GM18909 (cell line): ENCODE data around the gene TEKT2.

Experiments used
- ATAC-seq: cut with Tn5 transposase; IDR thresholded peaks from one replicate; pipeline ENCODE4 v1.9.1; 2021; ENCODE audit warnings: mild to moderate bottlenecking; ENCODE audit not compliant: unreplicated experiment, poor library complexity

The TEKT2 gene, protein sequence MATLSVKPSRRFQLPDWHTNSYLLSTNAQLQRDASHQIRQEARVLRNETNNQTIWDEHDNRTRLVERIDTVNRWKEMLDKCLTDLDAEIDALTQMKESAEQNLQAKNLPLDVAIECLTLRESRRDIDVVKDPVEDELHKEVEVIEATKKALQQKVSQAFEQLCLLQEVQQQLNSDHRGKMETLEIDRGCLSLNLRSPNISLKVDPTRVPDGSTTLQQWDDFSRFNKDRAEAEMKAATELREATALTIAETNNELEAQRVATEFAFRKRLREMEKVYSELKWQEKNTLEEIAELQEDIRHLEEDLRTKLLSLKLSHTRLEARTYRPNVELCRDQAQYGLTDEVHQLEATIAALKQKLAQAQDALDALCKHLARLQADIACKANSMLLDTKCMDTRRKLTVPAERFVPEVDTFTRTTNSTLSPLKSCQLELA

DNA sequence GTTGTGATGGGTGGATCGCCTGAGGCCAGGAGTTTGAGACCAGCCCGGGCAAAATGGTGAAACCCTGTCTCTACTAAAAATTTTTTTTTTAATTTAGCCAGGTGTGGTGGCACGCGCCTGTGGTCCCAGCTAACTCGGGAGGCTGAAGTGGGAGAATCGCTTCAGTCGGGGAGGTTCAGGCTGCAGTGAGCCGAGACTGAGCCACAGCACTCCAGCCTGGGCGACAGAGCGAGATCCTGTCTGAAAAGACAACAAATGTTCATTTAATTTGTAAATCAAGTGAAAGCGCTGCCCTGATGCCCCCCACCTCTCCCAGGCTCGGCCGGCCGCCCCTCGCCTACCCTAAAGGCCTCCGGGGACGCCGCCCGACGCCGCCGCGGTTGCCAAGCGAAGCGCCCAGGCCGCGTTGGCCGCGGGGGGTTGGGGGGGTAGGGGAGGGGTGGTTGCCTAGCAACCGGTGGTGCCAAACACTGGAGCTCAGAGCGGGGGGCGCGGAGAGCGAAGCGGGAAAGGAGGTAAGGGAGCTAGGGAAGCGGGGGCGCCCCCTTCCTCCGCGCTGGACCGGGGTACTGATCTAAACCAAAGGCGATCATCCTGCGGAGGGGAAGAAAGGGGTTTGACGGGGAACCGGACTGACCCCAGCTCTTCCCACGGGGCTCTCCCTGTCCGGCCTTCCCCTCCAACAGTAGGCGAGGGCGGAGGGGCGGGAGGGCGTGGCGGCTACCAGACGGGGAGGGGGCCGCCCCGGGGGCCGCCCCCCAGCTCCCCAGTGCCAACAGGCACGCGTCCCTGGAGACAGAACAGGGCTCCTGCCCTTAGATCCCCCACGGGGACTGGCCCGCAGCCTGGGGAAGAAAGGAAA is at the start of gene TEKT2:
Gene TEKT2 (plus strand): TSS at position 460 of the 862 bp plus-strand sequence. CDS start 828 bp downstream, outside the sequence.
- no peak for ATAC-seq

DNA sequence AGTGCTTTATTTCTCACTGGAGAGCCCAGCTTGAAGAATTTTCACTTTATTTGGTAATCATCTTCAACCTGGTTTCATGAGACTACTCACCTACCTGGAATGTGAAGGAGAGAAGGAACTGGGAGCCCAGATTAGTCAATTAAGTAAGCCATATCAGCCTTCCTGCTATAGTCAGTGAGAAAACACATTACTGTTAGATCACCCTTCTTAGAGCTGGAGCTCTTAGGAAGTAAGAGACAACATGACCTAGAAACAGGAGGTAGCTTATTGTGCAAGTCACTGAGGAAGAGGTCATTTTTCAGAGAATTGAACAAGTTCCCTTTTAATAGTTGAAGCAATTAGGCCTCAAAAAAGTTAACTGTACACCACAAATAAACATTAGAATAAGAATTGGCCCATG is 49.2 kb upstream of the TEKT2 start:
- ATAC-seq: no peak

- ATAC-seq: no peak
Observed at GRCh38 chr1:36035154-36035553, 48.7 kb upstream of the TEKT2 start.

- ATAC-seq: no peak
Observed at GRCh38 chr1:36040238-36040637, 43.7 kb upstream of the TEKT2 start.

DNA sequence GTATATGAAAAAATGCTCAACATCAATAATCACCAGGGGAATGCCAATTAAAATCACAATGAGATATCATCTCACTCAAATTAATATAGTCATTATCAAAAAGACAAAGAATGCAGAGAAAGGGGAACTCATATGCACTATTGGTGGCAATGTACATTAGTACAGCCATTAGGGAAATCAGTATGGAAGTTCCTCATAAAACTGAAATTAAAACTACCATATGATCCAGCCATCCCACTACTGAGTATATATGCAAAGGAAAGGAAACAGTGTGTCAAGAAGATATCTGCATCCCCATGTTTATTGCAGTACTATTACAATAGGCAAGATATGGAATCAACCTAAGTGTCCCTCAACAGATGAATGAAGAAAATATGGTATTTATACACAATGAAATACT is 32.1 kb upstream of the TEKT2 start:
- ATAC-seq: no peak

DNA sequence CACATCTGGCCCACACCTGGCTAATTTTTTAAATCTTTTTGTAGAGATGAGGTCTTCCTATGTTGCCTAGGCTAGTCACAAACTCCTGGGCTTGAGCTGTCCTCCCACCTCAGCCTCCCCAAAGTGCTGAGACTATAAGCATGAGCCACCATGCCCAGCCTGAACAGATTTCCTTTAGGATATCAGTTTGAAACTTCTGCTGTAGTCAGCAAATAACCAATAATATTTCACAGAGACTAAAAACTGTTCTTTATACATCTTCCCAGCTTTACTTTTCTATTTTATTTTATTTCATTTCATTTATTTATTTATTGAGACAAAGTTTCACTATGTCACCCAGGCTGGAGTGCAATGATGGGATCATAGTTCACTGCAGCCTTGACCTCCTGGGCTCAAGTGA is 29.9 kb upstream of the TEKT2 start:
- ATAC-seq: no peak

- ATAC-seq: no peak
Observed at GRCh38 chr1:36055706-36056105, 28.2 kb upstream of the TEKT2 start.

GRCh38 chr1:36062315-36062714 is 21.6 kb upstream of the TEKT2 start:
- no peak for ATAC-seq

- ATAC-seq: no peak
Observed at GRCh38 chr1:36067871-36068270, 16.0 kb upstream of the TEKT2 start.

GRCh38 chr1:36068866-36069265 is 15.0 kb upstream of the TEKT2 start:
- ATAC-seq: no peak

- ATAC-seq: no peak
Observed at GRCh38 chr1:36070349-36070748, 13.5 kb upstream of the TEKT2 start.

DNA sequence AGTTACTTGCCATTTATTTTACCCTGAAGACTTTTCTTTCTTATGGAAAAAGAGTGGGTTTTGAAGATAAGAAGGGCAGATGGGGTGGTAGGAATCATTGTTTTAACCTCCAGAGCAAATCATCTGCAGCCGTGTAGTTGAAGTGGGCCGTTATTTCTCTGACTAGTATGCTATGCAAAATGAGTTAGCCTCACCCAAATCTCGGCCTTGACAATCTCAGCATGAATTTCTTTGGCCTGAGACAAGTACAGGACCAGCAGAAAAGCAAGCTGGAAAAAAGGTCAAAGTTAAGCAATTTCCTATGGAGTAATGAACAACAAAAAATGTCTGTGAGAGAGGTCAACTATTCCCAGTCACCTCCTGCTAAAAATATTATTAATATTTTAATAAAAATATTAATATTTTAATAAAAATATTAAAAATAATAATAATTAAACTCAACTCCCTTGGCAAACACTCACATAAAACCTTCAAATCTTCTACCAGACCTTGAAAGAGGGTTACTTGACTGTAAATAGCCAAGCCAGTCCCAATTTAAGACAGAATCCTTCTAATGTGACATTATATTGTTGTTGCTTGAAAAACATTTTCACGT is 6.8 kb upstream of the TEKT2 start:
- no peak for ATAC-seq

- no peak for ATAC-seq
Observed at GRCh38 chr1:36080236-36080635, 3.7 kb upstream of the TEKT2 start.

DNA sequence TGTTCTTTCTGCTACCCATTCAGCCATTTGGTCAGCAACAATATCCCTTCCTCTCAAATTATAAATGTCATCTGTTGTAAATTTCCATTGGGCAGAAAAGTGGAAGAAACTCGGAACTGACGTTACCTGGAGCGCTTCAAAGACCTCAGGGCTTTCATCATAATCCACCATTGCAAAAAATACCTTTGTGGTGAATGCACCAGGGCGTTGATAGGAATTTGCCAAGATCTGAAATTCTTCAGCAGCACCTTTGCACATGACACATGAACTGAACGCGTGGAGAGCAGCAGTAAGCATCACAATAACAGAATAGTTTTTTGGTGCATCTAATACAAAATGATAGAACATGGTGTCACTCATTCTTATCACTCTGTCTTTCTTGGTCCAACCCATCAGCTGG is 3.1 kb upstream of the TEKT2 start:
- ATAC-seq: no peak

DNA sequence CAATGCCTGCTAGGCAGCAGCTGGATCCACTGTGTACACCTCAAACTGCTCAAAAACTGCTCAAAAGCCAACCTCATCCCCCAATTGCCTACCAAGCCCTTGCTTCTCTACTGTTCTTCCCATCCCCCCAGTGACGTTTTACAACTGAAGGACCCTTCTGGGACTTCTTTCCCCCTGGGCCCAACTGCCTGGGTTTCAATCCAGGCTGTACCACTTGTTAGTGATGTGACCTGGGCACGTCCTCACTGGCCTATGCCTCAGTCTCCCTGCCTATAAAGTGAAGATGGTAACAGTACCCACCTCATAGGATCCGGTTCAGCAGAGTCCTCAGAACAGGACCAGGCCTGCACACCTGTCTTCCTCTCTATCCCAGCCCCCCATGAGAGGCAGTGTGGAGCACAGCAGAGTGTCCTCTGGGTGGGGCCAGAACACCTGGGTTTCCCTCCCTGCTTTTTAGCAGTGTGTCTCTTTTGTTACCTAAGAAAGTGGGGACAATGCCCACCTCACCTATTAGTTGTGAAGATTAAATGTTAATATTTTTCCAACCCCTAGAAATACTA is 1.9 kb upstream of the TEKT2 start:
- ATAC-seq: no peak

- ATAC-seq: no peak
Observed at GRCh38 chr1:36083219-36083618, 675 bp upstream of the TEKT2 start.

DNA sequence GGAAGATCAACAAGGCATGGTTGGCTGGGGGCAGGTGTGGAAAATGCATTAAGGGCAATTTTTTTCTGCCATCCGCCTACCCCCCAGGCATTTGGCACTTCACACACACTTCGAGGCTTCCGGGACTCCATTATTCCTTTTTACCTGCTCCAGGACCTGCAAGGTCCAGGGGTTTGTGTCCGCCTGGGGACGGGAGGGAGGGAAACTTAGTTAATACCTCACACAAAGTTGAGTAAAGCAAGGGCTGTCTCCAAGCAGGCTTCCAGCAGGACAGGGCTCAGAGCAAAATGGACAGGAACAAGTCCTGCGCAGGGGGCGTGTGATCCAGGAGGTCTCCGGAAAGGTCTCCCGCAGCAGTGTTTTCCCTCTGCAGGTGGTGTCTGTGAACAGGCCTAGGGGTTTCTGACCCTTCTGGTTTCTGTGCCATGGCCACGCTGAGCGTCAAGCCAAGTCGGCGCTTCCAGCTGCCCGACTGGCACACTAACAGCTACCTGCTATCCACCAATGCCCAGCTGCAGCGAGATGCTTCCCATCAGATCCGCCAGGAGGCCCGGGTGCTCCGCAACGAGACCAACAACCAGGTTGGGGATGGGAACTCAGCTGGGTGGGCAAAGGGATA is 712 bp downstream of the TEKT2 start:
- ATAC-seq: no peak

- ATAC-seq: no peak
Observed at GRCh38 chr1:36085126-36085525, 1.2 kb downstream of the TEKT2 start.

DNA sequence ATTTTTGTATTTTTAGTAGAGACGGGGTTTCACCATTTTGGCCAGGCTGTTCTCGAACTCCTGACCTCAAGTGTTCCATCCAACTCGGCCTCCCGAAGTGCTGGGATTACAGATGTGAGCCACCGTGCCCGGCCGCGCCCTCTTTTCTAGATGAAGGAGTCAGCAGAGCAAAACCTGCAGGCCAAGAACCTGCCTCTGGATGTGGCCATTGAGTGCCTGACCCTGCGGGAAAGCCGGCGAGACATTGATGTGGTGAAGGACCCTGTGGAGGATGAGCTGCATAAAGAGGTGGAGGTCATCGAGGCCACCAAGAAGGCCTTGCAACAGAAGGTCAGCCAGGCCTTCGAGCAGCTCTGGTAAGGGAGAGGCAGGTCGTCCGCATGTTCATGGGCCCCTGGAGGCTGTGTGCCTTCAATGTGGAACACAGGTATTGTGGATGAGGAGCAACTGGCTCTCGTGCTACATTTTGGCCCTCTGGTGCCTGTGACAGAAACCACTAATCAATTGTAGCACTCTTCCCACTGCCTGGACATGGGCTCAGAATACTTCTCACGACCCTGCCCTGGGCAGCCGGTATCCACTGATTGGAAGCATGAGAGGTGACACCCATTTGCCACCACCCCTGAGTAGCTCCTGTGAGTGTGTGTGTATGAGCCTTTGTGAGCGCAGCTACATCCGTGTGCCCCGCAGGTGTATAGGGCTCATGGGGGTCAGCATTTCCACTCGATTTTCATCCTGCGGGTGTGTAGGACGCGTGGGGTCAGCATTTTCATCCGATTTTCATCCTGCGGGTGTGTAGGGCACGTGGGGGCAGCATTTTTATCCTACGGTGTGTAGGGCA is 2.0 kb downstream of the TEKT2 start:
- ATAC-seq: no peak
